ENCODE data around the gene RAE1. TPM values are rescaled to one million over a fixed set of nuclear protein-coding genes. Genes with fewer than 3 reads are reported as not detected.

Gene RAE1
- total RNA-seq, result 27.7 TPM in 2 replicates

GRCh38 chr20:57351042-57351783 is at the start of gene RAE1:
TSS of gene RAE1 (plus strand) at chr20:57351255. CDS start at chr20:57354039, 2,784 bp downstream.

GRCh38 chr20:57329608-57330221 is 21.3 kb upstream of the RAE1 start, which contains the start of gene SPO11:
TSS of gene SPO11 (plus strand) at chr20:57329803. CDS start at chr20:57329868, 65 bp downstream.

GRCh38 chr20:57390604-57391438 is 39.8 kb downstream of the RAE1 start, which contains the start of gene RBM38:
TSS of gene RBM38 (plus strand) at chr20:57391396. CDS start at chr20:57391582, 186 bp downstream.

Other genes starting within 250 kb of the RAE1 start
- gene BMP7, start 84.6 kb upstream of the RAE1 start, total RNA-seq, result not detected in 2 replicates
- not detected in 2 replicates for gene SPO11, start 21.5 kb upstream of the RAE1 start, total RNA-seq
- 18.8 and 22.9 TPM in 2 replicates for gene RBM38, start 40.1 kb downstream of the RAE1 start, total RNA-seq
- gene CTCFL, start 173.9 kb downstream of the RAE1 start, total RNA-seq, result under 0.01 TPM in 1 of 2 replicates, not detected in the other
- not detected in 2 replicates for gene PCK1, start 209.9 kb downstream of the RAE1 start, total RNA-seq